NCI-H748 (cell line): ENCODE measurements around the gene CLDND1.
"Not testable (repeated sequence)": the region's sequence is repeated elsewhere in the genome, so short reads cannot be mapped to it uniquely, and the experiment has no call there.

Source experiments
- DNase-seq: peaks from one replicate; lab custom pipeline; 2025; ENCODE audit not compliant: unreplicated experiment; lab: John Stamatoyannopoulos, UW

The CLDND1 gene

DNA sequence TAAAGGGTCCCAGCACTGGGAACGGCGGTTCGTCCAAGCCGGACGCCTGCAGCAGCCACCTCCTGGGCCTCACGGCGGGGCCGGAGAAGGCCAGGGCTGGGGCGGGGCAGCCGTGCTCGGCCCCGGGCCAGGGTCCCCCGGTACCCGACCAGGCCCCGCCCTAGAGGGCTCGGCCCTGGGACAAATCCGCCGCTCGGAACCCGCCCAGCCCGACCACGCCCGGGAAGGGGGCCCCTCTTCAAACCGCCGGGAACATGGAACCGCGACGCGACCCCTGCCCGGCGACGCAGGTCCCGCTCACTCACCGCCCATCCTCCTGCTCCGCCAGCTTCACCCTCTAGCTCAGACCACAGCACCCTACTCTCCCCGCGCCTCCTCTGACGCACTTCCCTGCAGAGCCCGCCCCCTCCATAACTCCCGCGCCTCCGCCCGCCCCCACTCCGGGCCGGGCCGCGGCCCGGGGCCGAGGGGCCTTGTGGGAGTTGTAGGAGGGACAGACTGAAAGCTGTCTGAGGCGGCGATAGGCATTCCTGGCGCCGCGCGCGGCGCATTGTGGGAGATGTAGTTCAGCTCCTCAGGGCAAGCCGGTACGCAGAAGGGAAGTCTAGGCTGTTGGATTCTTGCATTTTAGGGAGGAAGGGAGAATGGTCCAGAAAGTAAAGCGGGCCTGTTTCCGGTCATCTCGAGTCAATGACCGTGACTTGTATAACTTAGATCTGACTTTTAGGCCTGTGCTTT is at the start of gene CLDND1:
TSS of gene CLDND1 (minus strand) at position 359 of the 738 bp plus-strand sequence. CDS start 1,478 bp downstream, outside the sequence.
- DNase-seq: peak; percentile 93

DNA sequence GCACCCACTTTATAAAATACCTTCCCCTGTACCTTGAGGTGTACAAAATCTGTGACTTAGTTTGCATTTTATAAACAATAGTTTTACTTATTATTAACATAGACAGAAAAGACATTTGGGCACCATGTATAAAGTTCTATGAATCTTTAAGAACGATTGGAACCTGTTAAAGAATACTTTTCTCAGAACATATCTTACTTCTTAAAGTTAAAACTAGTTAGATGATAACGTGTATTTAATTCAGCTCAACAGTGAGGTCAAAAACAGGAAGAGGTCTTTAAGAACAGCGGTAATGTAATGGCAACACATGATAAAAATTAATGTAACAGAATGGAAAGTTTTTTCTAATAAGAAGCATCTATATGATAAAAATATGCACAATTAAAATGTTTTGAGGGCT is 45.7 kb upstream of the CLDND1 start:
- DNase-seq: no peak

DNA sequence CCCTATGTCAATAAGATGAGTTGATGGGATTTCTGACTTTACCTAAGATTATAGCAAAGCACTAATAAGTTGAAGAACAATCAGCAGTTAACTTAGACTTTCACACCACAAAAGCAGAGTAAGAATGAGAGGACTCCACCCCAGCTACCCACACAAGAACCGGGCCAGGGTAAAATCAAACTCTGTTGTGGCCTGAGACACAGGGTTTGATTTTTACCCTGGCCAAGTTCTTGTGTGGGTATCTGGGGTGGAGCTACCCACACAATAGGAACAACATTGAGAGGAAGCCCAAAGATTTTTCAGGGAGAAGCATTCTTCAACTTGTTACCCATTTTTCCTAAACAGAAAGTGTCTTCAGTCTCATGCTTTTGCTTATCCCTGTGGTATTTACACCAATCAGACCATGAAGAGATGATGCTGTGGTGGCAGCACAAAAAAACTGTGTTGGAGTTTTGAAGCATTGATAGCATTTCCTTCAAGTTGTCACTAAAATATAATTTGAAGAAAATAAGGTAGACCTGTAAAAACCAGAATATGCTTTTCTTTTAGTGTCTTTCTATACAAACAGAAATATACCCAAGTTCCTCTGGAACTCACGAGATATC is 45.1 kb upstream of the CLDND1 start:
- DNase-seq: no peak

DNA sequence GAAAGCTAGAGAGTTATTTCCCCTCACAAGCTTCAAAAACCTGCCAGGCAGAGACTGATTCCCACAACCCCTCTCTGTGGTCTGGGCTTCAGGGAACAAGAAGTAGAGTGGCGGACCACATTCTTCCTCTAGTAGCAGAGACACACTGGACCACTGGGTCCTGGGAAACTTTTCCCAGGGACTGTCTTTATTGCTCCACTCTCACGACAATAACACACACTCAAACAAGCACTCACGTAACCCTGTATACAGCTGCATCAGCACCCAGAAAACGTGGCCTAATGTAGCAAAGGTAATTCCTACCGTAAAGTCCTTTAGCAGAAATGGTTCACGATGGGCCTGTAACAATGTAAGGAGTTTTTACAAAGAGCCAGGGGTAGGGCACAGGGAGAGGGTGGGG is 43.1 kb upstream of the CLDND1 start:
- DNase-seq: no peak

DNA sequence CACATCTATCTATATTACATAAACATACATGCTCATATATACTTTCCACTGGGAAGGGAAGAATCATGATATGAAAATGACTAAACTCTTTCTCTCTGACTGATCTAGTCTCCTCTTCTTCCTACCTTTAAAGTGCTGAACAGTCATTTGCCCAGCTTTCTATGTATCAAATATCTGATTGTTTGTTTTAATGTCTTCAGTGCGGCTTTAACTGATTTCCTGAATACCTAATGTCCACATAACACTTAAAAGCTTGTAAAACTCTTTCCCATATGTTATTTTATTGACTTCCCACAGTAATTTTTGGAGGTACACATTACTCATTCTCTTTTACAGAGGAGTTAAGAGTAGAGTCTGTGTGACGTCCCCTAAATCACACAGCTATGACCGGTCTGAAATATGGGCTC is 42.5 kb upstream of the CLDND1 start:
- no peak for DNase-seq

DNA sequence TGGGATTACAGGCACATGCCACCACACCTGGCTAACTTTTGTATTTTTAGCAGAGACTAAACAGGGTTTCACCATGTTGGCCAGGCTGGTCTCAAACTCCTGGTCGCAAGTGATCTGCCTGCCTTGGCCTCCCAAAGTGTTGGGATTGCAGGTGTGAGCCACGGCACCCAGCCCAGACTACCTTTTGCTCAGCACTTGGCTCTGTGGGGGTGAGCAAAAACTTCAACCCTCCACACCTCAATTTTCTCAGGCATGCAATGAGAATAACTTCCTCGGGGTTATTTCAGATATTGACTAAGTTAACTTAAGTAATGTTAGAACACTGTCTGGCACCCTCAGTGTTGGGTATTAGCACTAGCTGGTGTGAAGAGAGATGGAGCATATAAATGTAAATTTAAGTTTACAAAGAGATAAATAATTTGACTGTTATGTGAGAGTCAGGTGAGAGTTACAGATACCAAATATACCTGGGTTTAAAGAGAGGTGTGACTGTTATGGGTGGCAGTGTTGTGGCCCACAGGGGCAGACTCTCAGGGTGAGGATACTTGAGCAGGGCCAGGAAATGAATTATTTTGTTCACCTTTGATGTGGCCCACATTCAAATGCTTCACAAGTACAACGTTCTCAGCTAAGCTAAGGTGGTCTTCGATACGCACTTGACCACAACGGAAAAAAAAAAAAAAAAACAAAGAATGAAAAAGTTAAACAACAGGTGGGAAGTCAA is 41.7 kb upstream of the CLDND1 start:
- DNase-seq: no peak

DNA sequence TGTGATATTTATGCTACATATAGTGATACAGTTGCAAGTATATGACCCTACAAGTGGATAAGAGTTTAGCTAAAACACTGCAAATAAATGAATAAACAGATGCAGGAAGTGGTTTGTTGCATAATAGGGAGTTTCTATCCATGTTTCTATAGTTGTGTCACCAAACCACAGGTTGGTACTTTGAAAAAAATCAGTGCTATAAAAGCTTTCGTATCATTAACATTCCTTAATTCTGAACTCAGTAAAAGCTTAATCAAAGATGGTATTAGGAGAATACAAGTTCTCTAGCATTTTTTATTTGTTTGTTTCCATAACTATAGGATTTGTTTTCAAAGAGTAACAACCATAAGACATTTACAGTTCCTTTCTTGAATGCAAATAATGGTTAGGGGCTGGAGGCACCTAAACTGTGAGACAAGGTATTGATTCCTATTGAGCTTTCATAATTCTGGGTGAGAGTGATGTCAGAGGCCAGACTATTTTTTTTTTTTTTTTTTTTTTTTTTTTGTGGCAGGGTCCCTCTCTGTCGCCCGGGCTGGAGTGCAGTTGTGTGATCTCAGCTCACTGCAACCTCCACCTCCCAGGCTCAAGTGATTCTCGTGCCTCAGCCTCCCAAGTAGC is 41.1 kb upstream of the CLDND1 start:
- DNase-seq: no peak

DNA sequence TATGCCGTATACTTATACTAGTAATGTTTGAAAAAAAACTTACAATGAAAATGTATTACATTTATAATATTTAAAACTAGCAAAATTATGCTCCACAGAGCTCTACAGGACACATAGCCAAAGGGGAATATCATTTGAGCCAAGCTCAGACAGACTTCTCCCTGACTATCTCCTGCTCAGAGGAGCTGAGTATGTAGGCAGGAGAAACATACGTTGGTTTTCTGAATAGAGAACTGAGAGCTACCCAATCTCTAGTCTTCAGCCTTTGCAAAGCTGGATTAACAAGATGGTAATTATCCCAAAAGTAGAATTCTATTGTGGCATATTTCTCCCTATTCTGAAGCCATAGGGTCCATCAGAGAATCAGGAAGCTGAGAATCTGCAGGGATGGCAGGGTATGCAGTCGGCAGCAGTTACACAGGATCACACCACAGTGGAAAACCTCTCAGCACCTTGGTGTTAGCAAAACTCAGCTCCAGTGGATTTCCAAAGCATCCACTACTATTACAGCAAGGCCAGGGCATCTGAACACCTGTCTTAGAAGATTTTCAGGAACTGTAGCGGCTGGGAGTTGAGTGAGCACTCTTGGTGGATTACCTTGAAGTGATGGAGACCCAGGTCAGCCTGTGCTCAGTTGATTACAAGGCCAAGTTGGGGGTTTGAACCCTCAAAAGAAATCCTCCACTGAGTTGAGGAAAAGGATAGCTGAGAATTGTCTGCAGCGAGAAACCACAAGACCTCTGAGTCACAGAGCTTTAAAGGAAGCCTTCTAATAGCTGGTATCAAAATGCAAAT is 39.2 kb upstream of the CLDND1 start:
- no peak for DNase-seq

DNA sequence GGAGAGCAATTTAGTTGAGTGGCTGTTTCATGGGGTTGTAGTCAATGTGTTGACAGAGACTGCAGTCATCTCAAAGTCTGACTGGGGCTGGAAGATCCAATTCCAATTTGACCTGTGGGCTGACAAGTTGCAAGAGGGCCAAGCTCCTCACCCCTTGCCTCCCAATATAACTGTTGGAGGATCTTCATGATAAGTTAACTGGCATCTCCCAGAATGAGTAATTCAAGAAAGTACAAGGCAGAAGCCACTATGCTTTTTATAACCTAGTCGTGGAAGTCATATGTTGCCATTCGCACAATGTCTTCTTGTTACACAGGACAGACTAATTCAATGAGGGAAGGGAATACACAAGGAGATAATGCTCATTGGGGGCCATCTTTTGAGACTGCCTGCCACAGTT is 38.2 kb upstream of the CLDND1 start:
- no peak for DNase-seq

DNA sequence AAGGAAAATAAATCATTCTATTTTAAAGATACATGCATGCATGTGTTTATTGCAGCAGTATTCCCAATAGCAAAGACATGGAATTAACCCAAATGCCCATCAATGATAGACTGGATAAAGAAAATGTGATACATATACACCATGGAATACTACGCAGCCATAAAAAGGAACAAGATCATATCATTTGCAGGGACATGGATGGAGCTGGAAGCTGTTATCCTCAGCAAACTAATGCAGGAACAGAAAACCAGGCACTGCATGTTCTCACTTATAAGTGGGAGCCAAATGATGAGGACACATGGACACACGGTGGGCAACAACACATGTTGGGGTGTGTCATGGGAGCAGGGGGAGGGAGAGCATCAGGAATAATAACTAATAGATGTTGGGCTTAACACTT is 37.1 kb upstream of the CLDND1 start:
- not testable (repeated sequence) for DNase-seq

DNA sequence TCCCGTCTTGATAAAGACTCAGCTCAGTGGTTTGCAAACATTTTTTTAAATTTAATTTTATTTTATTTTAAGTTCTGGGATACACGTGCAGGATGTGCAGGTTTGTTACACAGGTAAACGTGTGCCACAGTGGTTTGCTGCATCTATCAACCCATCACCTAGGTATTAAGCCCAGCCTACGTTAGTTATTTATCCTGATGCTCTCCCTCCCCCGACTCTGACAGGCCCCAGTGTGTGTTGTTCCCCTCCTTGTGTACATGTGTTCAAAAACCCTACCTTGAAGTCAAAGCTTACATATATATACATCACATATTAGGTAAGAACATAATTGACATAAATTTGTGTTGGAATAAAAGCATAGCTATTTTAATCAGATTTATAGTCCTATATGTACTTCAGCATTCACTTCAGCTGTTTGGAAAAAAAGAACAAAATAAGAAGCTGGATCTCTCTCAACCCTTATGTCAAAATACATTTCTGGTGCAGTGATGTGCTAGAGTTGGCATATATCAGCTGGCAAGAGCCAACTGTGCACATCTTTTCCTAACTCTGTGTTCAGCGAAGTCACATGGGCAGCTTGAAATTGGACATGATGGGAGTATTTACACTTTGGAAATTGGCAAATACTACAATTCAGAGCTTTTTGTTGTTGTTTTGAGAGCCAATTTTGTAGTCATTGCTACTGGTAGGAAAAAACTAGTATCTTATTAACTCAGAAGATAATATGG is 35.6 kb upstream of the CLDND1 start:
- no peak for DNase-seq

DNA sequence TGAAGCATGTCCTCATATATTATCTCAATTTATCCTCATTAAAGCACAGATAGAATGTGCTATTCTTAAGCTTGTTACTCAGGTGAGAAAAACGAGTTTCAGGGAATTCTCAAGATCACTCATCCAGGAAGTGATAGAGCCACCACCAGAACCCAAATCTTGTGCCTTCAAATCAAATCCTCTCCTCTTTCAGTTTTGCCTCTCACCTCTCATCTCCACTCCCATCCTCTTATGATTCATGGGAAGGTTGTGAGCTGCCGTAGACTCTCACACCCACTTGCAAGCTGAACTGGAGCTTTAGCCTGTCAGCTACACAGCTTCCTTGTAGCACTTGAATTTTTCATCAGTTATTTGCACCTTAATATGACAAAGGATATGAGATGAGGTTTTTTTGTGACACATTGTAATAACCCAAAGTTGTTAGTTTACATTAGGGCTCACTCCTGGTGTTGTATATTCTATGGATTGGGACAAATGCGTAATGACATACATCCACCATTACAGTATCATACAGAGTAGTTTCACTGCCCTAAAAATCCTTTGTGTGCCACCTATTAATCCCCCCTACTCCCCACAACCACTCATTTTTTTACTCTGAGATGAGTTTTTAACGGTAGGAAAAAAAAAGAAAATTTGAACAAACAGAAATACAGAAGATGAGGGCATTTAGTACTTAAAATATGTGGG is 34.8 kb upstream of the CLDND1 start:
- no peak for DNase-seq

DNA sequence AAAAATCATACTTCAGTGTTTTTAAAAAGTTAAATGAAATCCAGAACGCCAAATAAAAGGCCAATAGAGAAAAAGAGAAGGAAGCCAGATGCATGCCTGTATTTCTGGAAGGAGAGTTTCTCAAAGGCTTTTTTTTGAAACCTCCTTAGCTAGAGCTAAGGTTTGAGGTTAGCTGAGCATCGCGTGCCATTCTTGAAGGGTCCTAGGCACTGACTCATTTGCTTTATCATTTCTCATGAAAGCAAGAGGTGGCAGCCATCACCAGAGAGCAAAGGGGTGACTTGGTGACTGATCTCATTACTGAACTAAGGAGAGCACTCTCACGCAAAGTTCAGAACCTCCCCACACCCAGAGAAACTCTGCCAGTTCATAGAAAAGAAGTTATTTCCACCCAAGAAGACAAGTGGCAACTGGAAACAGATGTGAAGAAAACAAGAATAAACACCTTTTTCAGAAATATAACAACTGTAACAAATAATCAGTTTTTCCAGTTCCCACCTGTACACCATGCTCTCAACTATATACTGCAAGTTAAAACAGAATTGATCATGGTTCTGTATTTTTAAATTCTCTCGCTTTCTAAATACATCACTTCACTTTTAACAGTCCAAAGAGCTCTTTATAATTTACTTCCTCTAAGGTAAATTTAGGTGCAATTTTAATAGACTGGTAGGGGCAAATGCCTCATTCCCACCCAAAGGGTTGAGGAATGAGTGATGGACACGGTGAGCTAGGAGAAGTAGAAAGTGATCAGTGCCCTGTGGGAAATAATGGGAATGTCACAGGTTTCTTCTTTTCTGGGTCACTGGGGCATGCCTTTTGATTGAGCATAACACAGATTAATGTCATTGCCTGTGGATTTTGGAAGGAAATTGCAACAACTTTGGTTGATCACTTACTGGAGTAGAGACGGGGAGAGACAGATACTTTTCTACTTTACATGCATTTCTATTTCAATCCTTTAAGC is 33.7 kb upstream of the CLDND1 start:
- DNase-seq: no peak

DNA sequence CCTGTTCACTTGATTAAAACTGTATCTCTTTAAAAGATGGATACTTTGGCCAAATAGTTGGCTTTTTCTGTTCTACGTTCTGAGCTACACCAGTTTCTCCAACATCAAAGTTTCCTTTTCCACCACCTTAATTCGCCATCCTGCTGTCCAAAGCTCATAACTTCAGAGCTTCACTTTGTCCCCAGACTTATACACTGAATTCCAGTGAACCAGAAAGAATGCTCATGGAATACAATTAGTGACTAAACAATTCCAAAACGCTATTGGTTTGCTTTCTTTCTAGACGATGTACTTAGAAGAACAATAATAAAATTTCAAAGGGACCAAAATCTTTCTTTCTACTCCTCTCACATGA is 32.3 kb upstream of the CLDND1 start:
- no peak for DNase-seq

DNA sequence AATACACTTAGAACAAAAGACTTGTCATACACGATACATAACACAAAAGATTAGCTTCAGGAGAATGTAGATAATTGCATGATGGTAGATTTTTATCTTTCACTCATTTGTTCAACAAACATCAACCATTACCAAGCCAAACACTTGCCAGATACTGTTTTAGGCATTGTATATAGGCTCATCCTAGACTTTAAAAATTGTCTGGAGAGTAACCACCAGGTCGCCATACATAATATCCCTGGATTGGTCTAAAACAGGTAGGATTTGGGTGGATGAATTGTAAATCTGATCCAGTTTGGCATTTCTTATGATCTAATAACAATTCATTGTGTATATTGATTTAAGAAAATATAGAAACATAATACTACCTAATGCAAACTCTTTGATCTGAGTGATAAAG is 31.9 kb upstream of the CLDND1 start:
- no peak for DNase-seq

DNA sequence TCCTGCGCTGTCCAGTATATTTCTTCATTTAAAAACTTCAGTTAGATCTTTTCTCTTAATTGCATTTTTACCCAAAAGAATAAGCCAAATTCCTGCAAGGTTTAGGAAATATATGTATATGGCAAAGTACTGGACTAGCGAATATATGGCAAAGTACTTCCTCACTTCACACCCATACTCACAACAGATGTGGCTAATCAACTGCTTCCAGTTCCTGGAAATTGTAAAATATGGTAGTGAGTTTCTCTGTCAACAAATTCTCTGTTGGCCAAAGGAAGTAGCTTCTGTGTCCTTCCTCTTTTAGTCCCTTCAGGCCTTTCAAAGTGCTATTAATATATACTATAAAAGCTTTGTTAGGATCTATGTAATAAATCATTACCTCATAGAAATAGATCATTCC is 31.1 kb upstream of the CLDND1 start:
- no peak for DNase-seq

DNA sequence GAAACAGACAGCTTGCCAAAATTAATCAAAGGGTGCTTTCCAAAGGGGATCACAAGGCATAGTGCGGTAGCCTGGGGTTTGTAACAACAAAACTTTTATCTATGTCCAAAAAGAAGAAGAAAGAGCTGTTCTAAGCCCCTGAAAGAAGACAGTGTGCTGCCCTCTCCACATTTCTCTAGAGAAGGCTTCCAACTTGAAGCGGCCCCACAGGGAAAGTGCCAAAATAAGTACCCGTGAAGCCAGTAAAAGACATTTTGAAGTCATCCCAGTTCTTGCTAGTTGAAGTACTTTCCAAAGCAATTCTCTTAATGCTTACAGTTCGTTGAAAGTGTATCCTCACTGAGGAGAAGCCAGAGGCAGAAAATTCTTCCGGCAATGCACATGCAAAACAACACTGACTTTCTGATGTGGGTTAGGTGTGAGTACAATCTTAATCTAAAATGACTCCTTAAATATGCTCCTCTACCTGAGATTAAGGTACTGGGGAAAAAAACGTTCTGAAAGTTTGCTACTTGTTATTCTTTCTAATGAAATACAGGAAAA is 30.4 kb upstream of the CLDND1 start:
- no peak for DNase-seq

DNA sequence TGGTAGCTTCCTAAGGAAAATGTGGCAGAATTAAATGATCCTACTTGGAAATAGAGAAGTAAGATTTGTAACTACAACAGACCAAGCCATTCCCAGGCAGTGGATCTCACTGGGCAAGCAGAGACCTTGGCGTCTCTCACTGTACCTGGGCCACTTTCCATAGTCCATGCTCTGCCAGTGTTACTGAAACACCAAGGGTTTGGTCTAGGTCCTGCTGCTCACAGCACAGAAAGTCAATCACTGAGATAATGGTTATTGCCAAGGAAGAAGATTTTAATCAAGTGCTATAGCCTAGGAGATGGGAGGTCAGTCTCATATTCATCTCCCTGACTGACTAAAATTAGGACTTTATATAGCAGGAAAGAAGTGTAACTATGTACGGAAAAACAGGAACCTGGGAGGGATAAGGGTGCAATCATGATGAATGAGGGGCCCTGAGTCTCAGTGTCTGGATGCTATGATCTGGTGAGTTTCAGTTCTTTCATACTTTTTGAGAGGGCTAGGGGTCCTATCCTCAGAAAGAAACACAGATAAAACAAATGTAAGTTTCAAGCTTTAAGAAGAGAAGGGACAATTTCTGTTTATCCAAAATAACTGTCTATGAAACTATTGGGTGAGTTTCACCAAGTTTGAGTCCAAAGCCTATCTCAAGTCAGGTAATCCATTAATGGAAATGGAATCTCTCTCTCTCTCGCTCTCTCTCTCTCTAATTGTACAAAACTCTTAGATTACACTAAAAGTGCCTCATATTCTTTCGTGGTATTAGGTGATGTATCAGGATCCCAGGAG is 29.7 kb upstream of the CLDND1 start:
- no peak for DNase-seq
